LNCaP clone FGC (cell line): ENCODE results near the gene METTL8.
A peak's percentile ranks its signal among the peaks of the same experiment; 100 is the strongest.

ENCODE experiments used
- DNase-seq: peaks from one replicate; pipeline ENCODE4 v3.0.0-alpha.2; 2011; ENCODE audit warnings: low read depth
- H3K4me3 ChIP-seq: 2 replicates; pipeline ENCODE4 v1.5.1; 2011; ENCODE audit warnings: mild to moderate bottlenecking, low read depth, low read length, control low read depth
- CTCF ChIP-seq: IDR thresholded peaks from 2 replicates; pipeline ENCODE4 v1.5.1; 2012; ENCODE audit warnings: mild to moderate bottlenecking; ENCODE audit not compliant: control insufficient read depth, insufficient read depth; ENCODE audit errors: extremely low read depth

METTL8 gene

GRCh38 chr2:171320208-171320621 lies 113.6 kb downstream of the METTL8 start:
- TF ChIP-seq CTCF = no peak
- H3K4me3 ChIP-seq = no peak overlapping the region
- no peak for DNase-seq

GRCh38 chr2:171319164-171319810 lies 114.5 kb downstream of the METTL8 start:
- TF ChIP-seq CTCF = no peak
- no peak for DNase-seq
- H3K4me3 ChIP-seq = no peak overlapping the region

- no peak for DNase-seq
- TF ChIP-seq CTCF = no peak
- H3K4me3 ChIP-seq = no peak overlapping the region
Observed at GRCh38 chr2:171318463-171318934, 115.3 kb downstream of the METTL8 start.

- no peak for DNase-seq
- no peak overlapping the region for H3K4me3 ChIP-seq
- no peak for TF ChIP-seq CTCF
Observed at GRCh38 chr2:171317492-171318125, 116.2 kb downstream of the METTL8 start.

- no peak overlapping the region for H3K4me3 ChIP-seq
- no peak for DNase-seq
- no peak for TF ChIP-seq CTCF
Observed at GRCh38 chr2:171316755-171317337, 116.9 kb downstream of the METTL8 start.

- no peak overlapping the region for H3K4me3 ChIP-seq
- DNase-seq = peak; percentile 32
Observed at GRCh38 chr2:171316220-171316619, 117.6 kb downstream of the METTL8 start.

More at GRCh38 chr2:171316220-171316619, 117.6 kb downstream of the METTL8 start:
- TF ChIP-seq CTCF = no peak
